HCT116 (cell line): ENCODE results near the gene ZSCAN23. TPM values are rescaled to one million over a fixed set of nuclear protein-coding genes. Genes with fewer than 3 reads are reported as not detected.

Experiments
- ATAC-seq: fragments of 200-7000 bp; cut with Tn5 transposase; 2 replicates; pipeline ENCODE4 v1.9.1; 2020; ENCODE audit warnings: mild to moderate bottlenecking, moderate library complexity
- BruUV-seq: library from RNA; stranded (reverse); fragments of 400-500 nt; replicated peaks from 2 replicates; lab custom pipeline; 2021; lab: Mats Ljungman, UMichigan
- CTCF ChIA-PET: fragments of 300-600 bp; sonication (Branson Sonifier 250); formaldehyde crosslinking; loops from one replicate; lab custom pipeline; 2021; ENCODE audit warnings: antibody characterized with exemption; lab: Charles Lee
- POLR2A ChIA-PET: fragments of 300-600, 350-600 bp; sonication (Branson Sonifier 250); formaldehyde crosslinking; loops from one replicate; lab custom pipeline; 2021; ENCODE audit warnings: antibody characterized with exemption; lab: Charles Lee
- RAD21 ChIA-PET, 2 experiments: fragments of 300-600 bp; sonication (Branson Sonifier 250); formaldehyde crosslinking; loops; one replicate each; lab custom pipeline; 2023; ENCODE audit warnings: low total read pairs in 2 of 2; ENCODE audit not compliant: uncharacterized antibody in 2 of 2, unreplicated experiment in 2 of 2, low non-redundant PET in 1 of 2; lab: Charles Lee
- DNase-seq: peaks from one replicate; pipeline ENCODE4 v3.0.0-alpha.2; 2010; ENCODE audit warnings: low read depth, low spot score
- H2AFZ ChIP-seq: fragments of 200-600 bp; shearing (Covaris generic), sonication (generic); 2 replicates; pipeline ENCODE4 v1.6.1; 2017; ENCODE audit warnings: low read depth, mixed run types, mixed read lengths, antibody characterized with exemption, low read length; ENCODE audit not compliant: poor library complexity, severe bottlenecking
- H3K27ac ChIP-seq: 2 replicates; pipeline ENCODE4 v1.5.1; 2012; ENCODE audit warnings: low read depth, low read length
- H3K27me3 ChIP-seq: fragments of 200-600 bp; sonication (generic); 2 replicates; pipeline ENCODE4 v1.6.1; 2016; ENCODE audit warnings: mixed run types, low read length, mixed read lengths; ENCODE audit not compliant: insufficient read depth
- H3K36me3 ChIP-seq, 2 experiments: fragments of 200-500 bp in 1 of 2; fragments of 200-600 bp in 1 of 2; sonication (Bioruptor generic) in 1 of 2; sonication (generic) in 1 of 2; 2 replicates each; pipeline versions ENCODE4 v1.5.1 to v1.6.1; 2014 to 2016; ENCODE audit warnings: low read length in 2 of 2, inconsistent platforms in 1 of 2, mixed read lengths in 1 of 2, mixed run types in 1 of 2; ENCODE audit not compliant: insufficient read depth in 2 of 2, control insufficient read depth in 1 of 2
- H3K4me1 ChIP-seq, 2 experiments: fragments of 200-600 bp in 1 of 2; sonication (generic) in 1 of 2; 2 replicates each; pipeline versions ENCODE4 v1.5.1 to v1.6.1; 2012 to 2017; ENCODE audit warnings: low read length in 2 of 2, inconsistent platforms in 1 of 2, mild to moderate bottlenecking in 1 of 2, mixed read lengths in 1 of 2, mixed run types in 1 of 2, moderate library complexity in 1 of 2; ENCODE audit not compliant: insufficient read depth in 2 of 2, control insufficient read depth in 1 of 2
- H3K4me2 ChIP-seq: fragments of 200-600 bp; sonication (generic); 2 replicates; pipeline ENCODE4 v1.6.1; 2017; ENCODE audit warnings: mixed run types, low read length, mixed read lengths
- H3K4me3 ChIP-seq, 2 experiments: fragments of 200-600 bp in 1 of 2; sonication (generic) in 1 of 2; replicated peaks in 1 of 2; 2 replicates each; pipeline ENCODE4 v1.5.1; 2011 to 2016; ENCODE audit warnings: low read length in 2 of 2, control low read depth in 1 of 2, low read depth in 1 of 2, mild to moderate bottlenecking in 1 of 2, mixed read lengths in 1 of 2, mixed run types in 1 of 2
- H3K79me2 ChIP-seq: fragments of 200-600 bp; sonication (generic); 2 replicates; pipeline ENCODE4 v1.6.1; 2017; ENCODE audit warnings: mild to moderate bottlenecking, mixed run types, low read length, moderate library complexity, mixed read lengths; ENCODE audit not compliant: insufficient read depth
- H3K9ac ChIP-seq: fragments of 200-600 bp; sonication (generic); 2 replicates; pipeline ENCODE4 v1.6.1; 2016; ENCODE audit warnings: low read length, mixed read lengths
- H3K9me2 ChIP-seq: fragments of 200-600 bp; sonication (generic), shearing (Covaris generic); 2 replicates; pipeline ENCODE4 v1.6.1; 2017; ENCODE audit warnings: mixed run types, mild to moderate bottlenecking, moderate library complexity; ENCODE audit not compliant: insufficient read depth
- H3K9me3 ChIP-seq, 2 experiments: fragments of 200-500 bp in 1 of 2; fragments of 200-600 bp in 1 of 2; sonication (Bioruptor generic) in 1 of 2; sonication (generic) in 1 of 2; 2 replicates each; pipeline ENCODE4 v1.6.1; 2014 to 2017; ENCODE audit warnings: low read length in 2 of 2, mixed read lengths in 2 of 2, inconsistent platforms in 1 of 2, low read depth in 1 of 2, mild to moderate bottlenecking in 1 of 2, mixed run types in 1 of 2, moderate library complexity in 1 of 2; ENCODE audit not compliant: control insufficient read depth in 1 of 2, insufficient read depth in 1 of 2
- H4K20me1 ChIP-seq: fragments of 200-600 bp; sonication (generic), shearing (Covaris generic); 2 replicates; pipeline ENCODE4 v1.6.1; 2017; ENCODE audit warnings: mixed run types, mild to moderate bottlenecking, moderate library complexity; ENCODE audit not compliant: insufficient read depth
- ATF3 ChIP-seq: IDR thresholded peaks from 2 replicates; pipeline ENCODE4 v1.6.1; 2012
- CBX3 ChIP-seq: IDR thresholded peaks from 2 replicates; pipeline ENCODE4 v1.6.1; 2012; ENCODE audit warnings: low read depth
- EGR1 ChIP-seq: IDR thresholded peaks from 2 replicates; pipeline ENCODE4 v1.6.1; 2012; ENCODE audit warnings: low read depth
- EZH2 ChIP-seq: fragments of 200-600 bp; sonication (generic); IDR thresholded peaks from 2 replicates; pipeline ENCODE4 v1.6.1; 2017; ENCODE audit warnings: antibody characterized with exemption, mixed run types
- FOSL1 ChIP-seq: IDR thresholded peaks from 2 replicates; pipeline ENCODE4 v1.6.1; 2012; ENCODE audit warnings: low read depth
- JUND ChIP-seq: IDR thresholded peaks from 2 replicates; pipeline ENCODE4 v1.6.1; 2012
- MAX ChIP-seq: IDR thresholded peaks from 2 replicates; pipeline ENCODE4 v1.6.1; 2012
- POLR2A ChIP-seq: IDR thresholded peaks from 2 replicates; pipeline ENCODE4 v1.7.0; 2011; ENCODE audit warnings: borderline replicate concordance; ENCODE audit not compliant: insufficient read depth, insufficient read length; ENCODE audit errors: extremely low read depth
- RAD21 ChIP-seq: IDR thresholded peaks from 2 replicates; pipeline ENCODE4 v1.6.1; 2012; ENCODE audit warnings: low read depth, mild to moderate bottlenecking
- SP1 ChIP-seq: IDR thresholded peaks from 2 replicates; pipeline ENCODE4 v1.6.1; 2012; ENCODE audit warnings: low read depth
- SRF ChIP-seq: IDR thresholded peaks from 2 replicates; pipeline ENCODE4 v1.6.1; 2012; ENCODE audit warnings: low read depth
- TCF7L2 ChIP-seq: IDR thresholded peaks from 2 replicates; pipeline ENCODE4 v1.7.0; 2011; ENCODE audit warnings: borderline replicate concordance, inconsistent platforms; ENCODE audit not compliant: insufficient read depth, insufficient read length; ENCODE audit errors: extremely low read depth
- ZNF274 ChIP-seq: fragments of 200-500 bp; sonication (Bioruptor generic); IDR thresholded peaks from 2 replicates; pipeline ENCODE4 v1.6.1; 2014; ENCODE audit warnings: mild to moderate bottlenecking, low read depth, low read length, inconsistent platforms
- intact Hi-C: fragments of 100-400 bp; cut with micrococcal nuclease; formaldehyde crosslinking; loops from 2 replicates; pipeline ENCODE4 v1.10.0; 2022
- total RNA-seq: library from RNA; stranded (reverse); gene quantifications from one replicate; pipeline ENCODE4 v1.2.1, GENCODE V29; 2021; ENCODE audit not compliant: unreplicated experiment

ZSCAN23 gene
- total RNA-seq, 1 experiment from 2014 or later, result not detected

DNA sequence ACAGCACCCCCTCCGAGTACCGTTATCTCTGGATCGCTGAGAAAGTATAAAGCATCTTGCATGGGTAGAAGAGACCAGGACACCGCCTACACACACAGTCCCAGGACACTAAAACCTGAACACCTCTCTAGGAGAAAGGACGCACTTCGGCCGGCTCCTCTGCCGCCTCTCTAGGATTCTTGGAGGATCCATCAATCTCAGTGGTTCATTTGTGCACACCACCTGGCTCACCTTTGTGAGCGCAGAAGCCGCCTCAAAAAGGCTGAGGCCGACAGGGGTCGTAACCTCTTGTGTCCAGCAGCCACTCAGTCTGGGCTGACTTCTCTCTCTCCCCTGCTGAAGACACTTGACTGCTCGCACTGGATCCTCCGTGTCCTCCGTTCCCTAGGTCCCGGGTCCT is 13.5 kb downstream of the ZSCAN23 start:
- no peak for DNase-seq
- H3K36me3 ChIP-seq, result no peaks in the 10 kb centered on the region
- no peaks in the 10 kb centered on the region for H3K27me3 ChIP-seq
- H4K20me1 ChIP-seq, result no peaks in the 10 kb centered on the region
- no peak overlapping the region for H3K4me3 ChIP-seq
- no peaks in the 10 kb centered on the region for H3K9me3 ChIP-seq
- H3K4me2 ChIP-seq, result no peak overlapping the region
- TF ChIP-seq RAD21, result no peak
- TF ChIP-seq EZH2, result no peak
- RAD21 ChIA-PET, result no interaction called here
- CTCF ChIA-PET, result no interaction called here
- POLR2A ChIA-PET, result no interaction called here
- ATAC-seq, result no peak
- H3K9me2 ChIP-seq, result no peaks in the 10 kb centered on the region
- BruUV-seq, result no TSS peak
- intact Hi-C loops, result no loop called here
- no peak overlapping the region for H3K27ac ChIP-seq
- no peaks in the 10 kb centered on the region for H3K79me2 ChIP-seq
- H3K4me1 ChIP-seq, result no peaks in the 10 kb centered on the region
- no peak overlapping the region for H3K9ac ChIP-seq
- no peak overlapping the region for H2AFZ ChIP-seq

DNA sequence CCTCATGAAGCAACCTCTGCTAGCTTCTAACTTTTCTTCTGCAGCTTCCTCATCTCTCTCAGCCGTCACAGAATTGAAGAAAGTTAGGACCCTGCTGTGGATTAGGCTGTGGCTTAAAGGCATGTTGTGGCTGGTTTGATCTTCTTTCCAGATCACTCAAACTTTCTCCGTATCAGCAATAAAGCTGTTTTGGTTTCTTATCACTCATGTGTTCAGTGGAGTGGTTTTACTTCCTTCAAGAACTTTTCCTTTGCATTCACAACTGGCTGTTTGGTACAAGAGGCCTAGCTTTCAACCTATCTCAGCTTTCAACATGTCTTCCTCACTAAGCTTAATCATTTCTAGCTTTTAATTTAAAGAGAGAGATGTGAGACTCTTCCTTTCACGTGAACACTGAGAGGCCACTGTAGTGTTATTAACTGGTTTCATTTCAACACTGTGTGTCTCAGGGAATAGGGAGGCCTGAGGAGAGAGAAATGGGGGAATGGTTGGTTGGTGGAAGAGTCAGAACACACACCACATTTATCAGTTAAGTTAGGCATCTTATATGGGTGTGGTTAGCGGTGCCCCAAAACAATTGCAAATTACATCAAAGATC is 17.2 kb downstream of the ZSCAN23 start:
- no peak overlapping the region for H3K4me2 ChIP-seq
- POLR2A ChIA-PET, result no interaction called here
- ATAC-seq, result no peak
- no TSS peak for BruUV-seq
- TF ChIP-seq MAX (no peak), ATF3 (no peak), POLR2A (no peak), FOSL1 (no peak), ZNF274 (no peak), SRF (no peak), SP1 (no peak), CBX3 (no peak), TCF7L2 (no peak), RAD21 (no peak), JUND (no peak), EGR1 (no peak)
- TF ChIP-seq, all 23 proteins: peak for 0
- H3K9ac ChIP-seq, result no peak overlapping the region
- DNase-seq, result no peak
- no peaks in the 10 kb centered on the region for H4K20me1 ChIP-seq
- no peaks in the 10 kb centered on the region for H3K36me3 ChIP-seq
- H3K79me2 ChIP-seq, result no peaks in the 10 kb centered on the region
- H3K9me2 ChIP-seq, result no peaks in the 10 kb centered on the region
- H3K9me3 ChIP-seq, result no peaks in the 10 kb centered on the region
- no peak overlapping the region for H3K27ac ChIP-seq
- H3K4me1 ChIP-seq, result peaks cover 0 to 7% of the 10 kb centered on the region in 2 experiments; a peak in 2 of 4 replicates
- no peak overlapping the region for H2AFZ ChIP-seq
- CTCF ChIA-PET, result no interaction called here
- intact Hi-C loops, result no loop called here
- no peak overlapping the region for H3K4me3 ChIP-seq
- RAD21 ChIA-PET, result no interaction called here
- no peaks in the 10 kb centered on the region for H3K27me3 ChIP-seq
